T-helper 2 cell (primary cell): Measurements from ENCODE around the gene THBD.
A peak's percentile ranks its signal among the peaks of the same experiment; 100 is the strongest.

Source experiments
- DNase-seq, 5 experiments: peaks; one replicate each; pipeline versions ENCODE4 v3.0.0 to v3.0.0-alpha.2; 2012 to 2022

Gene THBD

GRCh38 chr20:23061734-23062561 is 12.5 kb upstream of the THBD start:
- no peak for DNase-seq

GRCh38 chr20:23061262-23061661 is 11.8 kb upstream of the THBD start:
- no peak for DNase-seq

GRCh38 chr20:23060629-23061028 is 11.2 kb upstream of the THBD start:
- DNase-seq = no peak

GRCh38 chr20:23059846-23060245 is 10.4 kb upstream of the THBD start:
- no peak for DNase-seq

GRCh38 chr20:23059001-23059400 is 9.5 kb upstream of the THBD start:
- DNase-seq = no peak

GRCh38 chr20:23058240-23058639 is 8.8 kb upstream of the THBD start:
- no peak for DNase-seq

- no peak for DNase-seq
These were observed 3.4 kb upstream of the THBD start for GRCh38 chr20:23052904-23053303.

GRCh38 chr20:23050847-23051627 is 1.6 kb upstream of the THBD start:
- DNase-seq = peak in 1 of 5 experiments; percentile 34

- no peak for DNase-seq
These were observed 785 bp upstream of the THBD start for GRCh38 chr20:23050076-23050838.

GRCh38 chr20:23048283-23049200 is 930 bp downstream of the THBD start:
- peak in 1 of 5 experiments; percentile 64 for DNase-seq

- peak in 1 of 5 experiments; percentile 27 for DNase-seq
These were observed 1.7 kb downstream of the THBD start for GRCh38 chr20:23047738-23048214.

GRCh38 chr20:23047001-23047737 is 2.3 kb downstream of the THBD start:
- no peak for DNase-seq

GRCh38 chr20:23046431-23046830 is 3.0 kb downstream of the THBD start:
- no peak for DNase-seq

- DNase-seq = peak in 1 of 5 experiments; percentile 16
These were observed 6.1 kb downstream of the THBD start for GRCh38 chr20:23043376-23043775.

GRCh38 chr20:23042270-23042669 is 7.2 kb downstream of the THBD start:
- no peak for DNase-seq

GRCh38 chr20:23039885-23040508 is 9.5 kb downstream of the THBD start:
- DNase-seq = no peak

GRCh38 chr20:23039136-23039875 is 10.2 kb downstream of the THBD start:
- DNase-seq = no peak

GRCh38 chr20:23037017-23037481 is 12.4 kb downstream of the THBD start:
- DNase-seq = no peak

GRCh38 chr20:23036371-23036770 is 13.1 kb downstream of the THBD start:
- DNase-seq = no peak

- no peak for DNase-seq
These were observed 13.7 kb downstream of the THBD start for GRCh38 chr20:23035731-23036130.
